COLO829 (cell line): ENCODE results near the gene ETHE1.

Source experiments
- DNase-seq: peaks from one replicate; pipeline ENCODE4 v3.0.0; 2012; ENCODE audit warnings: low spot score

Gene ETHE1

DNA sequence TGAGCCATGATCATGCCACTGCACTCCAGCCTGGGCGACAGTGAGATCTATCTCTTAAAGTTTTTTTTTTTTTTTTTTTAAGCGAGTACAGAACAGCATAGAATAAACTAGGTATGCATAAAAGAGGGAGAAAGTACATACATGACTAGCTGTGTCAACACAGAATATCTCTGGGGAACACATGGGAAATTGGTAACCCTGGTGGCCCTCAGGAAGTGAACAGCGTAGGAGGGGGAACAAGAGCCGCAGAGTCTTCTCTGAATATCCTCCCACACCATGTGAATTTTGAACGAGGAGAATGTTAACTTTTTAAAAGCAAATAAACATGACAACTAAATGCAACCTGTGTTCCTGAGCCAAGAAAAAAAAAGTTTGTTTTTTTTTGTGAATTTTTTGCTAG is 37.7 kb downstream of the ETHE1 start:
- no peak for DNase-seq

DNA sequence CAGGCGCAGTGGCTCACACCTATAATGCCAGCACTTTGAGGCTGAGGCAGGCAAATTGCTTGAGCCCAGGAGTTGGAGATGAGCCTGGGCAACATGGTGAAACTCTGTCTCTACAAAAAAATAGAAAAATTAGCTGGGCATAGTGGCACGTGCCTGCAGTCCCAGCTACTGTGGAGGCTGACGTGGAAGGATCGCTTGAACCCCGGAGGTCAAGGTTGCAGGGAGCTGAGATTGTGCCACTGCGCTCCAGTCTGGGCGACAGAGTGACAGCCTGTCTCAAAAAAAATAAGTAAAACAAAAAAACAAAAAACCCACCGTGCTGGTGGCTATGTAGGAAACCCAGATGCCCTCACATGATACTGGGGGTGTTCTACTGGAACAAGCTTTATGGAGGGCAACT is 38.8 kb downstream of the ETHE1 start:
- DNase-seq = no peak

DNA sequence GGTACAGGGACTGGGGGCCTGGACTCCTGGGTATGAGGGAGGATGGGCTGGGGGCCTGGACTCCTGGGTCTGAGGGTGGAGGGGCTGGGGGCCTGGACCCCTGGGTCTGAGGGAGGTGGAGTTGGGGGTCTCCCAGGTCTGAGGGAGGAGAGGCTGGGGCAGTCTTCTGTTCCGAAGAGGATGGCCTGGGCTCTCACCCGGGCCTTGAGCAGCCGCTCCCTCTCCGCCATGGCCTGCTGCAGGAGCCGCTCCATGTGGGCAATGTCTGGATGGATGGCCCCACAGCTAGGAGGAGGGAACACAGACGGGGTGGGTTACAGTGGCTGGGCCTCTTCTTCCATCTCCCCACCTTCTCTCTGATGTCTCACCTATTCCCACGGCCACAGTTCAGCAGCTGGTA is 40.6 kb downstream of the ETHE1 start:
- DNase-seq = no peak

DNA sequence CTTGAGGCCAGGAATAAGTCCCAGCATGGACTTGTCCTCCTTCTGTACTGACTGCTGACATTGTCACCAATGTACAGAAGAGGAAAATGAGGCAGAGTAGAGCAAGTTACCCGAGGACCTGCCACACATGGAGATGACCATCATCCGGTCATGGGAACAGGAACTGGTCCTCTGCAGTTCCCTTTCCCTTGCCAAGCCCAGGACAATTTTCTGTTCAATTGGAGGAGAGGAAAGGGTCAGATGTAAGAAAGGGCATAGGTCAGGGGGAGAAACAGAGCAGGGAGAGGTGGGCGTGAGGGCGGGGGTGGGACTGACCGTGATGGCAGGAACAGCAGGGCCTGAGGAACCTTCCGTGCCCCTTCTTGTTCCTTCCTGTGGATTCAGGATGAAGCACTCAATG is 41.0 kb downstream of the ETHE1 start:
- no peak for DNase-seq

DNA sequence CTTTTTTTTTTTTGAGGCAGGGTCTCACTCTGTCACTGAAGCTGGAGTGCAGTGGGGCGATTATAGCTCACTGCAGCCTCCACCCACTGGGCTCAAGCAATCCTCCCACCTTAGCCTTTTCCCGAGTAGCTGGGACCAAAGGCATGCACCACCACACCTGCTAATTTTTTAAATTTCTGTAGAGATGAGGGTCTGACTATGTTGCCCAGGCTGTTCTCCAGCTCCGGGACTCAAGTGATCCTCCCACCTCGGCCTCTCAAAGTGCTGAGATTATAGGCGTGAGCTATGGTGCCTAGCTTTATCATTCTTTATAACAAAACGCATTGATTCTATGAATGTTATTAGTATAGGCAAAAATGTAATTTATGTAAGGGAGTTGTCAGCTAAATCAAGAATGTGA is 43.7 kb downstream of the ETHE1 start:
- no peak for DNase-seq

DNA sequence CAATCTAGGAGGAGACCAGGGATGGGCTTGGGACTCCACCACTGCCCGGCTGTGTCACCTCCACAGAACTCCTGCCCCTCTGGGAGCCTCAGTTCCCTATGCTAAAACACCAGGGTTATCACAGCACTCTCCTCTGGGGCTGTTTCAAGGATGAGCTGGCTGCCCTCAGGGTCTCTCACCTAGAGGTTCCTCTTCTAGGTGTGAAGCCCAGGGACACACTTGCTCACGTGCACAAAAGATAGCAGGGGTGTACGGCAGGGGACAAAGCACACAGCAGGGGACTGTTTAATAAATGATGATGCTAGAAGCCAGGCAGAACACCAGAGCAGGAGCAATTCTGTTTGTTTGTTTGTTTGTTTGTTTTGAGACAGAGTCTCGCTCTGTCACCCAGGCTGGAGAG is 44.8 kb downstream of the ETHE1 start:
- no peak for DNase-seq

DNA sequence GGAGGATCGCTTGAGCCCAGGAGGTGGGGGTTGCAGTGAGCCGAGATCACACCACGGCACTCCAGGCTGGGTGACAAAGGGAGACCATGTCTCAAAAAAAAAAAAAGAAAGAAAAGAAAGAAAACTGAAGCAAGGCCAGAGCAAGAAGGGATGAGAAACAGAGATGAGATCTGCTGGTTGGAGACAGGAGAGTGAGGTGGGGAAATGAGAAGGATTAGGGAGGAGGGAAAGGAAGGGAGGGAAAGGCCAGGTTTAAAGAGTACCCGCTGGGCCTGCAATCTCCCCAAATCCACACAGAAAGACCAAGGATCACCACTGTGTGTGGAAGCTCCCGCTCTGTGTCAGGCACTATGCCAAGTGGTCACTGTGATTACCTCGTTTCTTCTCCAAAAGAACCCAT is 45.3 kb downstream of the ETHE1 start:
- no peak for DNase-seq

DNA sequence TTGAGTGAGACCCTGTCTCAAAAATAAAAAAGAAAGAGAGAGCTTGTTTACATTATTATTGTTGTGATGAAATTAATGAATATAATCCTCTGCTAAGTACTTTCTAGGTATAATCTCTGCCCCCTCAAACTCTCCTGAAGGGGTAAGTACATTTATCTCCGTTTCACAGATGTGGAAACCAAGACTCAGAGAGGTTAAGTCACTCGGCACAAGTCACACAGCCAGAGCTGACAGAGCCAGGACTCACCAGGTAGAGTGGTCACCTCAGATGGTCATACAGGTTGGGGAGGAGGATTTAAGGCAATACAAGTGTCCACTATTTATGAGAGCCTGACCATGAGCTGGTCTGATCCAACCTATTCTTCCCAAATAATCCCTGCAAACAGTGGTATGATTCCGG is 46.4 kb downstream of the ETHE1 start:
- DNase-seq = no peak

DNA sequence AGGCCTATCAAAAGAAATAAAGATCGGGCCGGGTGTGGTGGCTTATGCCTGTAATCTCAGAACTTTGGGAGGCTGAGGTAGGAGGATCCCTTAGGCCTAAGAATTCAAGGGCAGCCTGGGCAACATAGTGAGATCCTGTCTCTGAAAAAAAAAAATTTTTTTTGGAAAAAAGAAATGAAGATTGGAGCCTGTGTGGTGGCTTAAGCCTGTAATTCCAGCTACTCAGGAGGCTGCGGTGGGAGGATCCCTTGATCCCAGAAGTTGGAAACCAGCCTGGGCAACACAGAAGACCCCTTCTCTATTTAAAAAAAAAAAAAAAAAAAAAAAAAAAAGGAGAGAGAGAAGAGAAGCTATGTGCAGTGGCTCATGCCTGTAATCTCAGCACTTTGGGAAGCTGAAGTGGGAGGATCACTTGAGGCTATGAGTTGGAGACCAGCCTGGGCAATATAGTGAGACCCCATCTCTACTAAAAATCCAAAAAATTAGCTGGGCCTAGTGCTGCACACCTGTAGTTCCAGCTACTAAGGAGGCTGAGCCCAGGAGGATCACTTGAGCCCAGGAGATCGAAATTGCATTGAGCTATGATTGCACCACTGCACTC is 46.9 kb downstream of the ETHE1 start:
- no peak for DNase-seq

DNA sequence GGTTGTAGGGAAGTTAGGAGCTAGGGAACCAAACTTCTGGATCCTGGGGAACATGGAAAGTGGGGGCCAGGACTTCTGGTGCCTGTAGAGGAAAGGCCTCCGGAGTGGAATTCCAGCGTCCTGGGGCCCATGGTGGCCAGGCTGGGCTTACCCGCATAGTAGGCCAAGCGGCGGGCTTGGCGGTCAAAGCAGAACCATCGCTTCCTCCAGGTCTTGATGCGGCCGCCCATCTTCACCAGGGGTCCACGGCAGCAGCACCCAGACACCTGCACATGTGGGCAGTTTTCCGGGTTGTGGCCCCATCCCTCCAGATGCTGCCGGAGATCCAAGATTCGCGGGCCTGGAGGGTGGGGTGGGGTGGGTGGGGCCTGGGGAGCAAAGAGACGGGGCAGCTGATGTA is 47.8 kb downstream of the ETHE1 start:
- DNase-seq = no peak

DNA sequence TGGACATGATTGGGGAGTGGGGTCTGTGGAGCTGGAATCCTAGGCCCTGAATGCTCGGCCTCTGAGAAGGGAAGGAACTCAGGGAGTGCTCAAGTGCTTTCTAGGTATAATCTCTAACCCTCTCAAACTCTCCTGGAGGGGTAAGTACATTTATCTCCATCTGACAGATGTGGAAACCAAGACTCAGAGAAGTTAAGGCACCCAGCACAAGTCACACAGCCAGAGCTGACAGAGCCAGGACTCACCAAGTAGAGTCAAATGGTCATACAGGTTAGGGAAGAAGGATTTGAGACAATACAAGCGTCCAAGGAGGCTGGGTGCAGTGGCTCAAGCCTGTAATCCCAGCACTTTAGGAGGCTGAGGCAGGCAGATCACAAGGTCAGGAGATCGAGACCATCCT is 48.7 kb downstream of the ETHE1 start:
- DNase-seq = no peak

DNA sequence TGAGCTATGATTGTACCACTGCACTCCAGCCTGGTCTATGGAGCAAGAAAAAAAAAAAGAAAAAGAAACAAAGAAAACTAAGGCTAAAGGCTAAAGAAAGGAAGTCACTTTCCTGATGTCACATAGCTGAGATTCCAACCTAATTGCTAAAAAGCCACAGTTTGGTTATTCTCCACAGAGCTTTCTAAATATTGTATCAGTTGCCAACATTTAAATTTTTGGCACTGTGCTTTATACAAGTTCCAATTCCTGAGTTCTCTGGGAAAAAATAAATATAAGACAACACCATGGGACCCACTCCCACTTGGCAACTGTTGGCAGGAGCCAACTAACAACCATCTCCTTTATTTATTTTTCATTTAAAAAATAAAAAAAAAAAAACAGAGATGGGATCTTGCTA is 50.4 kb downstream of the ETHE1 start:
- DNase-seq = peak; percentile 53

DNA sequence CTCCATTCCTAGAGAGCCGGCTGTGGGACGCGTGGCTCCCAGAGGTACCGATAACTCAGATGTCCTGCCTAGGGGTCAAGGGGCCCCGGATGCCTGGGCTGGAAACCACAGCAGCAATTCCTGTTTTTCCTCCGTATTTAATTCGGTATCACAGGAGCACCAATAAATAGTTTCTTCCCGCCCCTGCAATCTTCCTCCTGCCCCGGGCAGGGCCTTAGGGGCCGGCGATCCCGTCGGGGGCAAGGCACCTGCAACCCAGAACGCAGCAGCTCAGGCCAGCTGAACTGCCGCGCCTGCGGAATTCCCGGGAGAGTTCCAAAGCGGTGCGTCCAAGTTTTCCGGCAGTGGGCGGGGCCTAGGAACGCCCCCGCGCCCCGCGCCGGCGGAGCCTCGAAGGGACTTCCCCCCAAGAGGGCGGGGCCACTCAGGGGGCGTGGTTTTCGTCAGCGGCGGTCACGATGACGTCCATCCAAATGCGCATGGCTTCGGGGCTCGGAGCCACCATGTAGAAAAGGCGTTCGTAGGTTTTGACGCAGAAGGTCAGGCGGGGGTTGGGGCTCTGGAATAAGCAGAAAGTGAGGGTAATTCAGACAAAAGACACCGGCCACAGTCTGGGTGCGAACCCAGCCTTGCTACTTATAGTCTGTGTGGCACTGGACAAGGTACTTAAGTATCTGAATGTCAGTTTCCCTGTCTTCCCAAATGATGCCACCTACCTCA is 51.9 kb downstream of the ETHE1 start:
- DNase-seq = peak; percentile 98

DNA sequence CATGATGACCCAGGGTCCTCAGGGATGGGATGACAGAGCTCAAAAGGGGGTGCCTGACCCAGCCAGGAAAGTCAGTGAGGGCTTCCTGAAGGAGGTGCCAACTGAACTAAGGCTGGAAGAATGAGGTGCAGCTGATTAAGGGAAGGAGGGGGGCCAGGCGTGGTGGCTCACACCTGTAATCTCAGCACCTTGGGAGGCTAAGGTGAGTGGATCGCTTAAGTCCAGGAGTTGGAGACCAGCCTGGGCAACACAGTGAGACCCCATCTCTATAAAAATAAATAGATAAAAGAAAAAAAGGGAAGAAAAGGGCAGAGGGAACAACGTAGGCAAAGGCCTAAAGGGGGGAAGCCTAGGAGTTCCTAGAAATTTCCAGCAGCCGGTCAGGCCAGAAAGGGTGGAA is 52.5 kb downstream of the ETHE1 start:
- no peak for DNase-seq

DNA sequence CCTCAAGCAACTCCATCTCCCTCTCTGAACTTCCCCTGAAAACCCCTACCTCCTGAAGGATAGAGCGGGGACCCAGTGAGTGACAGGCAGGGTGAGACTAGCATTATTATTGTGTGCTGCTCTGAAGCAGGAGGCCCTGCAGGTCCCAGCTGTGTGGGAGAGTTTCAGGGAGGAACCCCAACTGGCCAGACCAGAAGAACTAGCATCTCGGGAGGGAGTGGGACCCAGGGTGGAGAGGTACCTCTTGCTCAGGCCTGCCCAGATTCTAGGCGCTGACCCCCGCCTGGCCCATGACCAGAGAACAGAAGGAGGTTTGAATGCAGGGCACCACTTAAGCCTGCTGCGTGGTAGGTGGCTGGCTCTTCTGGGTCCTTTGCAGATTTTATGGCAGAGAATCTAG is 55.9 kb downstream of the ETHE1 start:
- no peak for DNase-seq

DNA sequence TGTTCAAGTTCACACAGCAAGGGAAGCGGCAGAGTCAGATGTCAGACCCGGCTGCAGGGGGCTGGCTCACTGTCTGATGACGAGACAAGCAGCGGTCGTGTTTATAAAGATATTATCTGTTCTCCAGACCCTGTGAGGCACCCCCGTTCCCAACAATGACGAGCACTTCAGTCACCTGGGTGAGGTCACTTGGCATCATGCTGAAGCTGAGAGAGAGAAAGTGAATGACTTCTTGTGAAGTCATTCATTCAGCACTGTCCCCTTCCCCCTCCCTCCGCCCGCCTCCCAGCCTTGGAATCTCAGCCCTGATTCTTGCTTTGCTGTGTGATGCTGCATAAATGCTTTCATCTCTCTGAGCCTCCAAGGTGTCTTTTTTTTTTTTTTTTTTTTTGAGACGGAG is 56.7 kb downstream of the ETHE1 start:
- DNase-seq = no peak

DNA sequence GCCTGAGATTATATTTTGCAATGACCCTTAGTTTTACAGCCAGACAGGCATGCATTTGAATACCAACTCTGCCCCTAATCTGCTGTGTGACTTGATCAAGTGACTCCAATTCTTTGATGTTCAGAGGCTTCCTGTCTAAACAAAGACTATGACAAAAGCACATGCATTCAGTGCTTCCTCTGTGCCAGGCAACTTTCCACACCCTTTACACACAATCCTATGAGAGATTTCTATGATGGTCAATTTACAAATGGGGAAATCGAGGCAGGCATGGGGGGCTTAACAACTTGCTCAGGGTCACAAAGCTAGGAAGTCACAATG is 57.9 kb downstream of the ETHE1 start:
- peak; percentile 64 for DNase-seq

DNA sequence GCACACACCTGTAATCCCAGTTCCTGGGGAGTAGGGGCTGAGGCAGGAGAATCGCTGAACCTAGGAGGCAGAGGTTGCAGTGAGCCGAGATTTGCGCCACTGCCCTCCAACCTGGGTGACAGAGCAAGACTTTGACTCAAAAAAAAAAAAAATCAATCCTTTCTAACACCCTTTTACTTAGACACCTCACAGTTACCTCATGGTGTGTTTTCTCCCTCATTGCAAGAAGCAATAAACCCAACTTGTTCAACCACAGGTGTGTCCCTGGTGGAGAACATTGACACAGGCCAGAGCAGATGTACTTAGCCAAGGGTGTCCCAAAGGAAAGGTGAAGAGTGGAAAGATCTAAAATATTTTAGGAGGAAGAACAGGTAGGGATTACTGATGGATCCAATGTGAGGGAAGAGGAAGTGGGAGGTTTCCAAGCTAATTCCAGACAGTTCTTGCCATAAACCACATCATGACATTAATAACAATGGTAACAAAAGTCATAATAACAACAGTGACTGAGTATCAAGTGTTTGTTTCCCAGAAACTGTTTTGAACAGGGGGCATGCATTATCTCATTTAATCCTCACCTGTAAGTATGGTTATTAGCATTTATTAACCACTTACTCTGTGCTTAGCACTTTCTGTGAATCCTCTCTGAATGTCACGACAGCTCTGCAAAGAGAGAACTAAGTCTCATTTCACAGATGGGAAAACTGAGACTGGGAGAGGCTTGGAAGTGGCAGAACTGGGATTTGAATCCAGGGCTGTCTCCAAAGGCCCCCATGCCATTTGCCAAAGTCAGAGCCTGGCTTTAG is 58.4 kb downstream of the ETHE1 start:
- DNase-seq = no peak

DNA sequence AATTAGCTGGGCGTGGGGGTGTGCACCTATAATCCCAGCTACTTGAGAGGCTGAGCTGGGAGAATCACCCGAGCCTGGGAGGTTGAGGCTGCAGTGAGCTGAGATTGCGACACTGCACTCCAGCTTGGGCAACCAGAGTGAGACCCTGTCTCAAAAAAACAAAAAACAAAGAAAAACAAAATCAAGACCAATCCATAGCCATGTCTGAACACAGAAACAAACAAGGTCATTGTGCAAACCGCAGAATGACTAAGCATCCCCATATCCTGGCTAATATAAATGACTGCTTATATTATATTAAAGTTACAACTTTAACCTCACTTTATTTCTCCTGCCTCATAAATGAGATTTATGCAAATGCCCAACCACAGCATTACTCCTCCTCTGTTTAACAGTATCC is 59.3 kb downstream of the ETHE1 start:
- peak; percentile 96 for DNase-seq

DNA sequence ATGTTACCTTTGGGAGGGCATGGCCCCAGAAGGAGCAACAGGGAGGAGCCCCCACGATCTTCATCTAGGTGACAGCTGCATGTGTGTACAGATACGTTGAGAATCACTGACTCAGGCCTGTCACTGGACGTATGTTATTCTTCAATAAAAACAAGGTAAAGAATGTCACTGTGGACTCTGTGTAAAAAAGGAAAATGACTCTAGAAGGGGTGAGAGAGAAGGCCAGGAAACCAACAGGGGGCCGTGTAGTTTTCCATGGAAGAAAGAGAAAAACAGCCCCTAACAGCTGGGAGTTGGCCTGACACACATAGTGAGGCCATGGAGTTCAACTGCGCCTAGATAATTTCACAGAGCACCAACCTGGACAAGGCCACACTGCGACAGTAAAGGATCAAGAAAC is 59.7 kb downstream of the ETHE1 start:
- DNase-seq = no peak

DNA sequence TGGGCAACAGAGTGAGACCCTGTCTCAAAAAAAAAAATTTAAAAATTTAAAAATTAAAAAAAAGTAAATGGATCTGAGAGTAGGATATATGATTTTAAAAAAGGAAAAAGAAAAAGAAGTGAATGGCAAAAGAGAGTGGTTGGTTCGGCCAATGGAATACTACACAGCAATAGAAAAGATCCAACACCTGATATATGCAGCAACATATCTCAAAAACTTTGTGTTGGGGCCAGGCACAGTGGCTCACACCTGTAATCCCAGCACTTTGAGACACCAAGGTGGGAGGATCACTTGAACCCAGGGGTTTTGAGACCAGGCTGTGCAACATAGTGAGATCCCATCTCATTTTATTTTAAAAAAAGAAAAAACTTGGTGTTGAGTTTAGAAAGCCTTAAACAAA is 60.2 kb downstream of the ETHE1 start:
- no peak for DNase-seq

DNA sequence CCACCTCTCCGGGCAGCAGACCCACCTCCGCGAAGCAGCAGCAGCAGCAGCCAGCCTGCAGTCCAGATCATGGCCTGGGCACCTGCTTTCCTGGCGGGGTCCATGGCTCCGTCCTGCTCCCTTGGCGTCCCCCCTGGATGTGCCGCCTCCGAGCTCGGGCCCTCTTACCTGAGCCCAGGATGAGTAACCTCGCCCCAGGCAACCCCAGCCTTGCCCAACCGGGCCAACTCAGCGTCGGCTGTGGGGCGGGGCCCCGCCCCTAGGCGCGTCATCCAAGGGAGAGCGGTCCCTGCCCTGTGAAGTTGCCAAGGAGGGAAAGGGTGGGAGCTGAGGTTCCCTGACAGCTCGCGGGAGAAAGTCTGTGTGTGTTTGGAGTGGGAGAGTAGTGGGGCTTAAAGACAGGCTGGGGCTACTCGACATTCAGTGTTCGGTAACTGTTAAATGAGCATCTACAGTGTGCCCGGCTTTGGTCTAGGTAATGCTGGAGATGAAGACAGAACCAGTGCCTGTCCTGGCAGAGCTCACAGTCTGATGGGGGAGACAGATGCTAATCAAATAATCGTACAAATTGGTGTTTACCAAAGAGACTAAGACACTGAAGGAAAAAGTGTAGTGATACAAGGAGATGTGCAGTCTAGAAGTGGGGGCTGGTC is 61.4 kb downstream of the ETHE1 start, which contains the start of gene LYPD3:
Gene LYPD3, minus strand, starts transcription at position 141 of the 653 bp plus-strand sequence. Its CDS starts 37 bp downstream, at position 104.
- no peak for DNase-seq
